DMS114 treated with DMSO at 0.1 percent for 48 hours (cell line): ENCODE results near the gene JAKMIP1.
"Not testable (repeated sequence)": the region's sequence is repeated elsewhere in the genome, so short reads cannot be mapped to it uniquely, and the experiment has no call there.

Experiments used
- DNase-seq: peaks from one replicate; lab custom pipeline; 2025; ENCODE audit not compliant: unreplicated experiment; lab: John Stamatoyannopoulos, UW

Gene JAKMIP1

DNA sequence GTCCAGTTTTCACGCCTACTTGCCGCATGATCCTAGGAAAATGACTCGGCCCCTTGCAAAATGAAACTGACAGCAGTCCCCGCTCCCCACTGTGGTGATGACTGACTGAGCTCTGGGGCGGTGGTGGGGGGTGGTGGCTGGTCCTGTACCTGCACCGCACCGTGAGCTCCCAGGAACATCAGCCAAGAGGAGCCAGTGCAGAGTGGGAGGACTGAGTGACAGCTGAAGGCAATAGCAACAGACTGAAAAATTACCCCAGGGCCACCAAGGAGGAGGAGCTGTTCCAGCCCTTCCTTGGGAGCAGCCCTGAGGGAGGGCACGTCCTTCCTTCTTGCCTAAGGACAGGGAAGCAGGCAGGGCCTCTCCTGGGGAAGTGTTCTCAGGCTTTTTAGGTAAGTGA lies 179.7 kb downstream of the JAKMIP1 start:
- no peak for DNase-seq

DNA sequence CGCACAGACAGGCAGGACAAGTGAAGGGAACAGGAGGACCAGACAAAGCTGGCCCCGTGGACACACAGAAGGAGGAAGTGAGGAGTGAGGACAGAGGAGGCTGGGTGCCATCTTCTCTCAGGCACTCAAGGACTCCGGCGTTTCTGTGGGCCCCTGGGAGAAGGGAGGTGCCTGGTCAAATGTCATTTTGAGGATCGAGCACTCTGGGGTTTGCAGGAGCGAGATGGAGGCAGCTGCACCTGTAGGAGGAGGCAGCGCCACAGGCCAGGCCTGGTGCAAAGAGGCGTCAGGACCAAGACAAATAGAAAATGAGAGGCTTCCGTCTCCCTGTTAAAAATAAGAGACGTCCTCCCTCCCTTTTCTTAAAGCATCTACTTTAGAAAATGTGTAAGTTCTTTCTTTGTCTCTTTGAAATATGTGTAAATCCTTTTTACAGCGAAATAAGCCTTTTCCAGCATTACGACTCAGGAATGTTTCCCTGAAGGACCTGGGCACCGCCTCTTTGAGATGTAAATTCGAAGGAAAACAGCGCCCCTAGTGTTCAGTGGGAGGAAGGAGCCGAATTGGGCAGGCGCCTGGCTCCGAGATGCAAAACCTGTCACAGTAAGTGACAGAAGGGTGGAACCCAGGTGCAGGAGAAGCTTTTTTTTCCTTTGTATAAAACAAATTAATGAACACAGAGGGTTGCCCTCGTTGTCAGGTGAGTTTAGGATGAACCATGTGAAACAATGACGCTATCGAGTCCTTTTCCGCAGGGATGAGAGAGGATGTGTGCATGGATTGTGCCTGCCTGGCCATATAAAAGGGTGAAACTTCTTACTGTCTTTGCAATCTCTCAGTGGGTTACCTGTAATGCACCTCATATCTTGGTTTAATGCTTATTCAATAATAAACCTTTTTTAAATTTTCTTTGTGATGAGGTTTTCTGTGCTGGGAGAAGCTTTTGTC lies 180.8 kb downstream of the JAKMIP1 start:
- DNase-seq = peak; percentile 49

DNA sequence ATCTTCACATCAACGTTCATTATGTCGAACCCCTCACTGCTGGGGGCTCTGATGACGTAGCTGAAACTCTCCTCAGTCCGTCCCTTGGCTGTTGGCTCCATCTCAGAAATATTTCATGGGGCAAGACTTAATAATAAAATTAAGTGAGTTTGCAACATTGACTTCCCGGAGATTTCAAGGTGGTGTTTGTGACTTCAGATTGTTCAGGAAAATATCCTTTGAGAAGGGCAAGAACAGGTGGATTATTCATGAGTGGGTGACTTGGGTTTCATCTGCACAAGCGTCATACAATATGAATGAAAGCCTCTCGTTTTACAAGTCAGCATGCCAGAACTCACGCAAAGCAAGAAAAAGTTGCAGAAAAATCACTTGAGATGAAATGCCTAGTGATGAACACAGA lies 182.0 kb downstream of the JAKMIP1 start, which contains the start of gene C4orf50:
C4orf50 (minus strand) TSS at position 101 of the 400 bp plus-strand sequence.
- no peak for DNase-seq

DNA sequence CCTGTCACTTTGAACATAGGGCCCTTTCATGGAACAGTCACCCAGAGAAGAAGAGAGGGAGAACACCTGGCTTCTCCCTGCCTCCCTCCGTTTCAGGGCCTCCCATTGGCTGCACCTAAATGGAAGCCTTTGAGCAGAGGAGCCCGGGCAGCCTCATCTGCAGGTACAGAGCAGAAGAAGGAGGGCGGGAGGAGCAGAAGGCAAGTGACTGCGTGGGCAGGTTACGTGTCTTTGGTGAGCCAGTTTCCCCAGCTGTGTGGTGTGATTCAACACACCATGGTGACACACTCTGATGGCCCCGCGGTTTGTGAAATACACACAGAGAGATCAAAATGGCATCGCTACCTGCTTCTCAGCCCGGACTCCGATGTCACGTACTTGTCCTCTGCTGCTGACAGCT lies 182.5 kb downstream of the JAKMIP1 start:
- DNase-seq = no peak

DNA sequence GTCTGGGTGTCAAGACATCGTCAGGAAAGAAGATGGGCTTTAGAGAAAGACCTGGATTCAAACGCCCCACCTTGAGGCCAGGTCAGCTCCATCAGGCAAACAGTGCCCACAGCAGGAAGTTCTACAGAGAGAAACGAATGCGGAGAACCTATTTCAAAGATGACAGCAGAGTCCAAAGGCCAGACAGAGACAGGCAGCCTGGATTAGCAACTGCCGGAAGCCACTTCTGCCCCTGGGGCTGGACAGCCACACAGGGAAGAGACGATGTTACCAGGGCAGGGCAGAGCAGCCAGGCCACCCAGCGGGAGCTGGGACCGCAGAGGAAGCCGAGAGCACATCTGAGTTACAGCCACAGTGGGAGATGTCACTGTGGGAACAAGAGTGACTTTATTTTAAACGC lies 183.3 kb downstream of the JAKMIP1 start:
- no peak for DNase-seq

DNA sequence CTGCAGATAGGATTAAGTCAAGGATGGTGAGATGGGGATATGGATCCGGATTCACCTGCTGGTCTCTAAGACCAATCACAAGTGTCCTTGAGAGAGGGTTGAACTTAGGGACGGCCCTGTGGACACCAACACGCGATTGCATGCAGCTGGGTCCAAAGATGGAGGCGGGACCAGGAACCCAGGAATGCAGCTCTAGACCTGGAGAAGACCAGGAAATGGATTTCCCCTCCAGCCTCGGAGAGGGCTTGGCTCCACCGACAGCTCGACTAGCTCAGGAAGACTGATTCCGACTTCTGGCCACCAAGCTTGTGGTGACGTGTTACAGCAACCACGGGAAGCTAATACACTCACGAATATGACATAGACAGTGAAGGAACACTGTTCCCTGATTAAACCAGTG lies 186.8 kb downstream of the JAKMIP1 start:
- DNase-seq = no peak

DNA sequence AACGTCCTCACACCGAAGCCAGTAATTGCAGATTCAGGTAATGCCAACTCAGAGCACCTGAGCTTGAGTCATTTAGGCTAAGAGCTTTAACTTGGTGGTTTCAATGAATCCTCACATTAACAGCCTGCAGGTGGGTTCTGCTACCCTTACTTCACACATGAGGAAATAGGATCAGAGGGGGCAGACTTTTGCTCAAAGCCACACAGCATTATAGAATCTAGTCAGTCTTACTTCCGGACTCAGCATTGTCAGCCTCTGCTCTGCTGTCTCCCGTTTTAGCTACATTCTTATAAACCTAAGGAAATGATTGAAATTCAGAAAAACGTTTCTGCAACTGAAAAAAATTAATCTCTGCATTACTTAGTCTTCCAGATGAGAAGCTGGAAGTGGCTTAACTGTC lies 188.1 kb downstream of the JAKMIP1 start:
- no peak for DNase-seq

DNA sequence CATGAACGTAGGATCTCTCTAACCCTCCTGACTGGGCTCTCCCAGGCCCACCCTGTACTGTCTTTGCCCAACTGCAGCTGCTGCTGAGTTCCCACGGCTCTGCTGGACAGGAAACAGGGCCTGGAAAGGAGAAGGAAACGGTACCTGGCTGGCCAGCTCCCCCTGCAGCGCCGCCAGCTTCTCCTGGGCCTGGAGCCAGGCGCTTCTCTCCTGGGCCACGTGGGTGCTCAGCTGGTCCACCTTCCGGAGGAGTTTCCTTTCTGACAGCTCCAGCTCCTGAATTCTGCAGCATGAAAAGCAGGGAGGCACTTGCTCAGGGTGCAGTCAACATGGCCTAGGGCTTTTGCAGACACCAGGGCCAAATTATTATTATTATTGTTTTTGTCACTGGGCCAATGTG lies 188.7 kb downstream of the JAKMIP1 start:
- no peak for DNase-seq

DNA sequence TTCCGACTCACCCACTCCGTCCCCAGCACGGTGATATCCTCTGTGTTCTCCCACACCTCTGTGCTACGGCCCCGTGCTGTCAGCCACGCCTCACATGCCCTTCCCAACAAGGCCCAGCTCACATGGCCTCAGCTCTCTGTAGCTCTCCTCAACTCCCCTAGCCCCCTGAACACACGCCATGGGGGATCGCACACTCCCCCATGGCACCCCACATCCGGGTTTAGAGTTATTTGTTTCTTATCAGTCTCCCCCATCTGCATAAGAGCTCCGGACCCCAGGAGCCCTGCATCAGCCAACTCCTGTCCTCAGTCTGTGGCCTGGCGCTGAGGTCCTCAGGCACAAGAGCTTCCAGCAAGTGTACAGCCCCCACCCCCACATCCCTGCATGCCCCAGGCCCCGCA lies 189.1 kb downstream of the JAKMIP1 start:
- DNase-seq = no peak

DNA sequence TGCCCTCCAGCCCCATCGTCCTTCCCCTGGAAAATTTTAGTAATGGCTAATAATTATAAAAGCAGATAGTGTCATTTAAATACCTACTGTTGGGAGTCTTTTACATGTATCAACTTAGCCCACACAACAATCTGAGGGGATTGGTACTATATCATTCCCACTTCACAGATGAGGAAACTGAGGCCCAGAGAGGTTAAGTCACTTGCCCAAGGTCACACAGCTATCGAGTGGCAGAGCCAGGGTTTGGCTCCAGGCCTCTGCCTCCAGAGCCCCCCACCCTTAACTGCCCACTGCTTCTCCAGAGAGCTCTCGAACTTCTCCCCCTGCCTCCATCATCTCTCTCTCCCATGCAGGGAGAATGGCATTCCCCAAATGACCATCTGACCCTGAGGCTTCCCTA lies 189.6 kb downstream of the JAKMIP1 start:
- no peak for DNase-seq

DNA sequence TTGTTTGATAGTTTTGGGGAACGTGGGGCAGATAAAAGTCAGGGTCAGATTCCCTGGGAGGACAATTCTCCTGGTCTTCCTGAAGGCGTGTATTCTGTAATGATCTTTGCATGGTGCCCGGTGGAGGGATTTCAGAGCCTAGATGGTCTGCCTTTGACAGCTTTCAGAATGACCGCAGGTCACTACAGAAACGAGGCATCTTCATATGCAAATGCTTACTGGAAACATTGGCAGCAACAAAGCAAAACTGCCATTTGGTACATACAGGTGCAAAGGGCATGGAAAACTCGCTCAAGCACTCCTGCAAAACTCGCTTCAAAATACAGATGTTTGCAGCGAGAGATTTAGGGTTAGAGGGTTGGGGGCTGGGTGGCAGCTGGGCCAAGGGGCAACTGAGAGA lies 190.9 kb downstream of the JAKMIP1 start:
- DNase-seq = no peak

DNA sequence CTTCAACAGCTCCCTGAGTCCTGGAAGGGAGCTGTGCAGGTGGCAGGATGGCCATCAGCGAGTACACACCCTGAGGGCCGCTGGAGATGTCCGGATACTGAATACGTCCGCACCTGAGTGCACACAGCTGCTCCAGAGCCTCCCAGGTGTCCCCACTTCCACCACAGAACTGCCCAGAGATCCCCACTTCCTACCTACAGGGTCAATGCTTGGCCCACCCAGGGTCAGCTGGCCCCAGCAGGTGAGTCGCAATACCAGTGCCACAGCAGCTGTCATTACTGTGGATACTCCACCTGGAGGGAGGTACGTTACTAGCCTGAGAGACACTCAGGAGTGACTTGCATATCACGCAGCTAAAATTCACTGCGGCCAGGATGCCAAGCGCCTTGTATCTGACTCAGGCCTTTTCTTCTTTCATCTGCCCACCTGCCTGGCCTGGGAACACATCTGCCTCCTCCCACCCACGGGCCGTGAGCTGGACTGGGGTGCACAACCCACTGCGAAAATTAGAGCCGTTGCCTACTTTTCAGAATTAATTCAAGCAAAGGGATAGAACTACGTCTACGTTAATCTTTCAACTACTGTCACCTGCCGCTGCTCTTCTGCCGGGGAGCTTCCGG lies 191.5 kb downstream of the JAKMIP1 start:
- DNase-seq = no peak

DNA sequence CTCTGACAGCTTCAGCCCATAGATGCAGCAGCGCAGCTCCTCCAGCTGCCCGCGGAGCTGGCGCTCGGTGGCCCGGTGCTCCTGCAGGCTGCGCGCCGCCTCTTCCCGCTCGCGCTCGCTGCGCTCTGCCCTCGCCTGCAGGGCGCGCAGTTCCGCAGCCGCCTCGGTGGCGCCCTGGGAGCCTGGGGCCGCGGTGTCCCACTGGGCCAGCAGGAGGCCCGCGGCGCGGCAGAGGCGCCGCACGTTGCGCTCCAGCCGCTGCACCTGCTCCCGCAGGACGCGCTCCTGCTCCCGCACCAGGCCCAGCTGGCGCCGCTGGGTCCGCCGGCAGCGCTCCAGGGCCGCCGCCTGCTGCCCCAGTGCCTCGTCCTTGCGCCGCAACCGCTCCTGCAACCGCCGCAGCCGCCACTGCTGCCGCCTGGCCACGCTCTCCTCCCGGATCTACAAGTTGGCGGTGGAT lies 192.2 kb downstream of the JAKMIP1 start:
- DNase-seq = peak; percentile 37

DNA sequence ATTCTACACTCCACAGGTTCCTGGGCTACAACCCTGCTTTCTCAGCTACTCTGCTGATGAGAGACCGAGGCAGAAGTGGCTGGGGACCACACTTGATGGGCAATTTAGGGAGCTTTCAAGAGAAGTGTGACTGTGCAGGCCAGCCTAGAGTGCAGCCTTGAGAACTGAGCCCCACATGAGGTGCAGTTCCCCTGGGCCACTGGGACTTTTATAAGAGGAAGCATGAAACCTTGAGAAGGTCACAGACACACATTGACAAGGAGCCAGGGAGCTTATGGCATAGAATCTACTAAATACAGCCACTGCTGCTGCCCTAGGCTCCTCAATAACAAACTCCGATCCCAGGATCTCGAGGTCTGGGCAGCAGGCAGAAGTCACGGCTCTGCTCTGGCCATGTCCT lies 195.2 kb downstream of the JAKMIP1 start:
- DNase-seq = no peak

DNA sequence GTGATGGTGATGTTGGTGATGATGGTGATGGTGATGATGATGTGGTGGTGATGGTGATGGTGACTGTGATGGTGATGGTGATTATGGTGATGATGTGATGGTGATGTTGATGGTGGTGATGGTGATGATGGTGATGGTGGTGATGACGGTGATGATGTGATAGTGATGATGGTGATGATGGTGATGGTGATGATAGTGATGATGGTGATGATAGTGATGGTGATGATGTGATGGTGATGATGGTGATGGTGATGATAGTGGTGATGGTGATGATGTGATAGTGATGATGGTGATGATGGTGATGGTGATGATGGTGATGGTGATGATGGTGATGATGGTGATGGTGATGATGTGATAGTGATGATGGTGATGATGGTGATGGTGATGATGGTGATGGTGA lies 196.9 kb downstream of the JAKMIP1 start:
- DNase-seq = not testable (repeated sequence)

DNA sequence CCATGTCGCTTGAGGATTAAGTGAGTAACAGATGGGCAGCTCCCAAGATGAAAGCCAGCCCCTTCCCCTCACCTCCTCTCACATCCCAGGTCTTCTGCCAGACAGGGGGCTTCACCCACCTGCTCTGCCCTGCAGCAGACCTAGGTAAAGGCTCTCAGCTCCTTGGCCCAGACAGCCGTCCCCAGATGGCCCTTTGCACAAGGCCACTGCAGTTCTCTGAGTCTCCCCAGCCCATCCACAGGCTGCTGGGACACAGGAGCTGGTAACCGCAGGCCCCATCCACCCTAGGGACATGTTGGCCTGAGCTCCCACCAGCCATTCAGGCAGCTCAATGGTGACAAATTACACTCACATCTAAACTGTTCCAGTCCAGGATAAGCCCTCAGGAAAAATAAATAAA lies 197.4 kb downstream of the JAKMIP1 start:
- no peak for DNase-seq

DNA sequence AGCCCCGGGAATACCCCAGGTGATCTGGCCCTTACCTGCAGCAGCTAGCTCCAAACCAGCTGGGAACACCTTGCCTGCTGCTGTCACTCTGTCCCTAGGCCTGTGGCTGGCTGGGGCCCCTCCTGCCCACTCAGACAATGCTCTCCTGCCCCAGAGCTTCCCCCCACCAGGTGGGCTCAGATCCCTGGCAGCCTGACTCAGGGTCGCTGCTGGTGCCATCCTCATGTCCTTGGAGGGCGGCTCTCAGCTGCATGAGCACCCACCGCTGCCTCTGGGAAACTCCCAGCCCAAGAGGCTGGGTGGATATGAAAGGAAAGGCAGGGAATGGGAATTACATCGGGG lies 197.9 kb downstream of the JAKMIP1 start:
- DNase-seq = no peak

DNA sequence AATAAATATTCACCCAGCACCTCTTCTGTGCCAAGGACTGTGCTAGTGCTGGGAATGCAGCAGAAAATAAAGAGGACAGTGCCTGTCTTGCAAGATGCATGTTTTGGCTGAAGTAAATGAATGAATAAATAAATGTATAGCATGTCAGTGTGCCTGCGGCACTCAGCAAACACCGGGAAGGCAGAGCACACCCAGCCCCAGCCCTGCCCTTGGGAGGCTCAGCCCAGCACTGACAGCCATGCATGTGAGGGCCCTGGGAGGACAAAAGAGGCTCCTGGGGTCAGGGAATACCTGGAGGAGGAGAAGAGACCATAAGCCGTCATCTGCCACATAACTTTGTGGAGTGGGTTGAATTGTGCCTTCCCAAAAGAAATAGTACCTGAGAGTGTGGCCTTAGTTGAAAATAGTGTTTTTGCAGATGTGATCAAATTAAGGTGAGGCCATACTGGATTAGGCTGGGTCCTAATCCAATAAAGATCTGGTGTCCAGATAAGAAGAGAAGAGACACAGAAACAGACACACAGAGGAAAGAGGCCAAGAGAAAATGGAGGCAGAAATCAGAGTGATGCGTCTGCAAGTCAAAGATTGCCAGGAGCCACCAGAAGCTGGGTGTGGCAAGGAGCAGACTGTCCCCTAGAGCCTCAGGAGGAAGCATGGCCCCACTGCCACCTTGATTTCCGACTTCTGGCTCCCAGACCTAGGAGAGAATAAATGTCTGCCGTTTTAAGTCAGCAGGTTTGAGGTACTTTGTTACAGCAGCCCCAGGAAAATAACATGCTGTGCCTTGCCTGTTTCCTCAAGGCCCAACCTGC lies 198.5 kb downstream of the JAKMIP1 start:
- DNase-seq = no peak

DNA sequence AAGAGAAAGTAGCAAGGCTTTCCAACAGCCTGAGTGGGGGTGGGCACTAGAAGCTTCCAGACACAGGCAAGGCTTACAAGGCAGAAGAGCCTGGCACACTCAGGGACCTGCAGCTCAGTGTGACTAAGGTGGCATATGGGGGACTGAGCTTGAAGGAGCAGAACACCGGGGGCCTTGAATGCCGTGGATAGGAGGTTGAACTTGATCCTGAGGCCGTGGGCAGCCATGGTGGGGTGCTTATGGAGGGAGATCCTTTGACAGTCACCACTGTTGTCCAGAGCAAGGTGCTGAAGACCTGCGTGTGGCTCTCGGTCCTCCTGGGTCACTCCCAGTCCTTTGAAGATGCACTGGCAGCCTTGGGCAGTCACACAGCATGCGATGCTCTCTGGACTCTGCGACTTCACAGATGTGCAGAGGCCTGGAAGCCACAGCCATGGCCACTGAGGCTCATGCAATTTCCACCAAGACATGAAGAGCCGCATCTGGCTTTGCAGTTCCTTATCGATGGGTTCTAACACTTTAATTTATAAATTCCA lies 200.5 kb downstream of the JAKMIP1 start:
- no peak for DNase-seq

DNA sequence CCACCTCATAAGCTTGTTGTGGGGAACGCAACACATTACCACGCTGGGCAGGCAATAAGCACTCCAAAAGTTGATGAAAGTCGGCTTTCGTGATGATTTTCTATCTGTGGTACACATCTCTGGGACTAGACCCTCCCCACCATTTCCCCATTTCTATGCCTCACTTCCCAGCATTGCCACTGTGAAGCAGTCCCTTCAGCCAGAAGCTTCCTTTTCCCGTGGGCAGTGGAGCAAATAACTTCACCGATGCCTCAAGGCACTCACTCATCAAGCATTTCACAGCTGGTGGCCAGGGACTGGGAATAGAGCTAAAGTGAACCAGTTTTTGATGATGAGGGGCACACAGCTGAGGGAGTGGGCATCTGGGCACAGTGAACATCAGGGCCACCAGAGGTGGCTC lies 201.0 kb downstream of the JAKMIP1 start:
- DNase-seq = no peak

DNA sequence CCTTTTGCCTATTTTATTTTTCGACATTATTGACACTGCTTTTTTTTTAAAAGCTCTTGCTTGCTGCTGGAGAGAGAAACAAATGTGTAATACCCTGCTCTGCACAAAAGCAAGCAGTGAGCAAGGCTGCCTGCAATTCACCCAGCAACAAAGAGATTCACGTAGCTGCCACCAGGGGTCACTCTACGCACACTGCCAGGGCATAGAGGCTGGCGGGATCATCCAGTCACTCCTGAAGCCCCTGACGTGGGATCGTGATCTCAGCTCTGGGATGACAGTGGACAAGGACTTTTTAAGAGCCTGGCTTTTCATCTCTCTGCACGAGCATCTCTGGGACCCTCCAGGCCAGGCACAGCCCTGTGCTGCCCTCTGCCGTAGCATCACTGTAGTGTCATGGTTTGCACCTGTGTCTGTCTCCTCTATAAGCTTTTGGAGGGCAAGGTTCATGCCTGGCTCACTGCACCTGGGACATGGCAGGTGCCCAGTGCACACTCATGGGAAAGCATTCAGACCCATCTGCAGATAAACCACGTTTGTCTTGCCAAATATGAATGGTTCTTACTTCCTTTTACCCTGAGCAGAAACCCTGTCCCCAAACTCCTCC lies 201.9 kb downstream of the JAKMIP1 start:
- DNase-seq = peak; percentile 58
